ENCODE results near the gene H1-8.

H1-8 gene

GRCh38 chr3:129556358-129556695 lies 13.4 kb downstream of the H1-8 start:
- no peak for DNase-seq (ENCODE audit: low spot score)

- DNase-seq (ENCODE audit: low spot score), result no peak
Observed at GRCh38 chr3:129556890-129557547, 14.0 kb downstream of the H1-8 start.

- no peak for DNase-seq (ENCODE audit: low spot score)
Observed at GRCh38 chr3:129557548-129557894, 14.5 kb downstream of the H1-8 start.

- no peak for DNase-seq (ENCODE audit: low spot score)
Observed at GRCh38 chr3:129558081-129558771, 15.3 kb downstream of the H1-8 start.

GRCh38 chr3:129558772-129559564 lies 16.0 kb downstream of the H1-8 start:
- DNase-seq (ENCODE audit: low spot score), result no peak

GRCh38 chr3:129559565-129560079 lies 16.6 kb downstream of the H1-8 start:
- no peak for DNase-seq (ENCODE audit: low spot score)

GRCh38 chr3:129560269-129560787 lies 17.4 kb downstream of the H1-8 start:
- DNase-seq (ENCODE audit: low spot score), result no peak

- no peak for DNase-seq (ENCODE audit: low spot score)
Observed at GRCh38 chr3:129560911-129561594, 18.1 kb downstream of the H1-8 start.

- DNase-seq (ENCODE audit: low spot score), result no peak
Observed at GRCh38 chr3:129561619-129562248, 18.8 kb downstream of the H1-8 start.

GRCh38 chr3:129562803-129563202 lies 19.8 kb downstream of the H1-8 start:
- no peak for DNase-seq (ENCODE audit: low spot score)

GRCh38 chr3:129563332-129563731 lies 20.4 kb downstream of the H1-8 start:
- DNase-seq (ENCODE audit: low spot score), result no peak

- DNase-seq (ENCODE audit: low spot score), result no peak
Observed at GRCh38 chr3:129563850-129564535, 21.0 kb downstream of the H1-8 start.

GRCh38 chr3:129564981-129565644 lies 22.1 kb downstream of the H1-8 start:
- DNase-seq (ENCODE audit: low spot score), result no peak

- DNase-seq (ENCODE audit: low spot score), result no peak
Observed at GRCh38 chr3:129565902-129566301, 22.9 kb downstream of the H1-8 start.

GRCh38 chr3:129567176-129567705 lies 24.3 kb downstream of the H1-8 start:
- no peak for DNase-seq (ENCODE audit: low spot score)

GRCh38 chr3:129567939-129568338 lies 25.0 kb downstream of the H1-8 start:
- no peak for DNase-seq (ENCODE audit: low spot score)

- DNase-seq (ENCODE audit: low spot score), result no peak
Observed at GRCh38 chr3:129569856-129570255, 26.9 kb downstream of the H1-8 start.

- no peak for DNase-seq (ENCODE audit: low spot score)
Observed at GRCh38 chr3:129571605-129572547, 28.9 kb downstream of the H1-8 start.

- DNase-seq (ENCODE audit: low spot score), result no peak
Observed at GRCh38 chr3:129572603-129573002, 29.6 kb downstream of the H1-8 start.

All from germinal center (tissue), 1 donor.